ENCODE measurements around the gene SIGLECL1.

DNA sequence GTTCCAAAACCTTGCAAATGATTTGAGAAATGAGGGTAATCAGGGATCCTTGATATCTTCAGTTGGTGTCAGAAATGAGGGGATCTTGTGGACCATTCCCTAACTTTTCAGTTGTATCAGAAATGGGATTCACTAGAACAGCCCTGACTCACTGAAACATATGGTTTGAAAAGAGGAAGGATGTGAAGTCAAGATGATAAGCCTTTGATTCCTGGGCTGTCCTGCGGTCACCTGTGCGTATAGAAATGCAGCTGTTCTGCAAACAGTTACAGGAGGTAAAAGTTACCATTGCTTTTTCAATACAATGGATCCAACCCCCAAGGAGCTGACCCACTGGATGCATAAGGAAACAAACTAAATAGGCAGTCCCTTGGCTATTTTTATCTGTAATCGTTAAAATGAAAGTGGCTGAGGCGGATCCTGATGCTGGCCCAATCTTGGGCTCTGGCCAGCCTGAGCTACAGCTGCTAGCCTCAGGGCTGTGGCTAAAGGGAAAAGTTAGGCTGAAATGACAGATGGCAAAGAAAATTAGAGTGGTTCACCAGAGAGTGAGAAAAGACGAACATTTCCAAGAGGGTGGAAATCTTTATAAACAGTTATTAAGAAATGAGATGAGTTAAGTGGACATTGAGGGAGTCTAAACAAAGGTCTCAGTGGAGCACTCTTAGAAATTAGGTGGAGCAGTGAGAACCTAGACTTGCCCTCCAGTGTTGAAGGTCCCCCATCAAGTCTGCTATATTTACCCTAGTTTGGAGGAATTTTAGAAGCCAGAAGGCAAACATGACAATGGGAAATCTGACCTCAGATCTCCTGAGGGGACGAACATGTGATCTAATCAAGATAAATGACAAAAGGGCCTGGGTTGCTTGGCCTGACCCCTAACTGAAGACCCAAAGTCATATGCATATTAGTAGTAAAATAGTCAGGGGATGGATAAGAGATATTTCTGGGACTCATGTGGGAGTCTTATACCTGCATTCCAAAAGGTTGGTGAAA is 7.6 kb downstream of the SIGLECL1 start:
- TF ChIP-seq CTCF (conservative IDR thresholded peaks at IDR 0.05 in 1 of 2, IDR thresholded peaks at IDR 0.05 in 1 of 2; ENCODE audit: low read depth in 1 of 2, low read length in 2 of 2), result no peak
- TF ChIP-seq EZH2 (IDR thresholded peaks at IDR 0.05; ENCODE audit: low read length, missing control alignments), result no peak

Data from fibroblast of lung (primary cell).